ENCODE measurements around the gene RHEX. TPM values are rescaled to one million over a fixed set of nuclear protein-coding genes. Genes with fewer than 3 reads are reported as not detected.
A peak's percentile ranks its signal among the peaks of the same experiment; 100 is the strongest.

Gene RHEX
- total and polyA plus RNA-seq, 2 donors (not counting 1 experiment from before 2014, with no cell fraction given) = not detected

- TF ChIP-seq EZH2 (IDR thresholded peaks at IDR 0.05; ENCODE audit: low read length, missing control alignments) = no peak
- TF ChIP-seq, protein P1, sequence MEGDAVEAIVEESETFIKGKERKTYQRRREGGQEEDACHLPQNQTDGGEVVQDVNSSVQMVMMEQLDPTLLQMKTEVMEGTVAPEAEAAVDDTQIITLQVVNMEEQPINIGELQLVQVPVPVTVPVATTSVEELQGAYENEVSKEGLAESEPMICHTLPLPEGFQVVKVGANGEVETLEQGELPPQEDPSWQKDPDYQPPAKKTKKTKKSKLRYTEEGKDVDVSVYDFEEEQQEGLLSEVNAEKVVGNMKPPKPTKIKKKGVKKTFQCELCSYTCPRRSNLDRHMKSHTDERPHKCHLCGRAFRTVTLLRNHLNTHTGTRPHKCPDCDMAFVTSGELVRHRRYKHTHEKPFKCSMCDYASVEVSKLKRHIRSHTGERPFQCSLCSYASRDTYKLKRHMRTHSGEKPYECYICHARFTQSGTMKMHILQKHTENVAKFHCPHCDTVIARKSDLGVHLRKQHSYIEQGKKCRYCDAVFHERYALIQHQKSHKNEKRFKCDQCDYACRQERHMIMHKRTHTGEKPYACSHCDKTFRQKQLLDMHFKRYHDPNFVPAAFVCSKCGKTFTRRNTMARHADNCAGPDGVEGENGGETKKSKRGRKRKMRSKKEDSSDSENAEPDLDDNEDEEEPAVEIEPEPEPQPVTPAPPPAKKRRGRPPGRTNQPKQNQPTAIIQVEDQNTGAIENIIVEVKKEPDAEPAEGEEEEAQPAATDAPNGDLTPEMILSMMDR (conservative IDR thresholded peaks at IDR 0.05 in 1 of 2, IDR thresholded peaks at IDR 0.05 in 1 of 2; ENCODE audit: low read depth in 1 of 2, low read length in 2 of 2) = no peak
- Histone ChIP-seq H3K4me2 (ENCODE audit: extremely low read depth, insufficient read depth, low read length) (no peak overlapping the region), H3K9me3 (ENCODE audit: control insufficient read depth, insufficient read depth, low read depth, low read length) (no peaks in the 10 kb centered on the region), H3K4me3 (replicated peaks in 1 of 4; ENCODE audit: control extremely low read depth in 1 of 4, insufficient read depth in 1 of 4, low read depth in 3 of 4, low read length in 4 of 4) (no peak overlapping the region), H2AFZ (ENCODE audit: low read length) (no peak overlapping the region), H3K27ac (ENCODE audit: insufficient read depth, low read length) (no peak overlapping the region), H4K20me1 (ENCODE audit: control insufficient read depth, extremely low read depth, insufficient read depth, low read length) (no peaks in the 10 kb centered on the region), H3K27me3 (ENCODE audit: control insufficient read depth, insufficient read depth, low read length) (peaks cover 5% of the 10 kb centered on the region), H3K9ac (ENCODE audit: insufficient read depth, low read length) (no peak overlapping the region), H3K4me1 (ENCODE audit: control insufficient read depth, extremely low read depth, insufficient read depth, low read length) (no peaks in the 10 kb centered on the region), H3K79me2 (ENCODE audit: control insufficient read depth, insufficient read depth, low read length) (no peaks in the 10 kb centered on the region), H3K36me3 (ENCODE audit: control insufficient read depth, insufficient read depth, low read length) (no peaks in the 10 kb centered on the region)
- DNase-seq (ENCODE audit: low read depth in 2 of 2) = no peak
These were observed 17.8 kb downstream of the RHEX start for GRCh38 chr1:206070627-206071304.

GRCh38 chr1:206074839-206075238 is 21.9 kb downstream of the RHEX start:
- no peak overlapping the region for H3K4me3 ChIP-seq (replicated peaks in 1 of 4; ENCODE audit: control extremely low read depth in 1 of 4, insufficient read depth in 1 of 4, low read depth in 3 of 4, low read length in 4 of 4)
- H4K20me1 ChIP-seq (ENCODE audit: control insufficient read depth, extremely low read depth, insufficient read depth, low read length) = no peaks in the 10 kb centered on the region
- H3K4me2 ChIP-seq (ENCODE audit: extremely low read depth, insufficient read depth, low read length) = no peak overlapping the region
- no peak for TF ChIP-seq EZH2 (IDR thresholded peaks at IDR 0.05; ENCODE audit: low read length, missing control alignments)
- TF ChIP-seq, protein P1 (conservative IDR thresholded peaks at IDR 0.05 in 1 of 2, IDR thresholded peaks at IDR 0.05 in 1 of 2; ENCODE audit: low read depth in 1 of 2, low read length in 2 of 2) = no peak
- no peak for DNase-seq (ENCODE audit: low read depth in 2 of 2)
- no peaks in the 10 kb centered on the region for H3K36me3 ChIP-seq (ENCODE audit: control insufficient read depth, insufficient read depth, low read length)
- H2AFZ ChIP-seq (ENCODE audit: low read length) = no peak overlapping the region
- no peaks in the 10 kb centered on the region for H3K9me3 ChIP-seq (ENCODE audit: control insufficient read depth, insufficient read depth, low read depth, low read length)
- H3K9ac ChIP-seq (ENCODE audit: insufficient read depth, low read length) = no peak overlapping the region
- H3K4me1 ChIP-seq (ENCODE audit: control insufficient read depth, extremely low read depth, insufficient read depth, low read length) = no peaks in the 10 kb centered on the region
- H3K27me3 ChIP-seq (ENCODE audit: control insufficient read depth, insufficient read depth, low read length) = peaks cover 5% of the 10 kb centered on the region
- no peak overlapping the region for H3K27ac ChIP-seq (ENCODE audit: insufficient read depth, low read length)
- no peaks in the 10 kb centered on the region for H3K79me2 ChIP-seq (ENCODE audit: control insufficient read depth, insufficient read depth, low read length)

DNA sequence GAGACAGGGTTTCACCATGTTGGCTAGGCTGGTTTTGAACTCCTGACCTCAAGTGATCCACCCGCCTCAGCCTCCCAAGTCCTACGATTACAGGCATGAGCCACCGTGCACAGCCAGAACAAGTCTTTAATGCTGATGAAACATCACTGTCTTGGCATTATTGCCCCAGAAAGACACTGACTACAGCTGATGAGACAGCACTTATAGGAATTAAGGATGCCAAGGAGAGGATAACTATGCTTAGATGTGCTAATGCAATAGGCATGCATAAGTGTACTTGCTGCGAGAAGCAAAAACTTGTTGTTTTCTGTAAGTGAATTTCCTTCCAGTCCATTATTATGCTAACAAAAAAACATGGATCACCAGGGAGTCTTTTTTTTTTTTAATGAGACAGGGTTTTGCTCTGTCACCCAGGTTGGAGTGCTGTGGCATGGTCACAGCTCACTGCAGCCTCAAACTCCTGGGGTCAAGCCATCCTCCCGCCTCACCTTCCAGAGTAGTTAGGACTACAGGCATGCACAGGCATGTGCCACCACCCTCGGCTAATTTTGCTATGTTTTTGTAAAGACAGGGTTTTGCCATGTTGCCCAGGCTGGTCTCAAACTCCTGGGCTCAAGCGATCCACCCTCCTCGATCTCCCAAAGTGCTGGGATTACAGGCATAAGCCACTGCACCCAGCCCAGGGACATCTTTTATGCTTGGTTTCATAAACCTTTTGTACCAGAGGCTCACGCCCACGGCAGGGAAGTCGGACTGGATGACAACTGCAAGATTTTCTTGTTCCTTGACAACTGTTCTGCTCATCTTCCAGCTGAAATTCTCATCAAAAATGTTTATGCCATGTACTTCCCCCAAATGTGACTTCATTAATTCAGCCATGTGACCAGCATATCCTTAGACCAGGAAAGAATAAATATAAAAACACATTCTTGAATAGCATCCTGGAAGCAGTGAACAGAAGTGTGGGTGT is 23.1 kb downstream of the RHEX start:
- Histone ChIP-seq H3K9me3 (ENCODE audit: control insufficient read depth, insufficient read depth, low read depth, low read length) (no peaks in the 10 kb centered on the region), H4K20me1 (ENCODE audit: control insufficient read depth, extremely low read depth, insufficient read depth, low read length) (no peaks in the 10 kb centered on the region), H2AFZ (ENCODE audit: low read length) (no peak overlapping the region), H3K4me2 (ENCODE audit: extremely low read depth, insufficient read depth, low read length) (no peak overlapping the region), H3K27ac (ENCODE audit: insufficient read depth, low read length) (no peak overlapping the region), H3K27me3 (ENCODE audit: control insufficient read depth, insufficient read depth, low read length) (peaks cover 5% of the 10 kb centered on the region), H3K36me3 (ENCODE audit: control insufficient read depth, insufficient read depth, low read length) (no peaks in the 10 kb centered on the region), H3K79me2 (ENCODE audit: control insufficient read depth, insufficient read depth, low read length) (no peaks in the 10 kb centered on the region), H3K9ac (ENCODE audit: insufficient read depth, low read length) (no peak overlapping the region), H3K4me3 (replicated peaks in 1 of 4; ENCODE audit: control extremely low read depth in 1 of 4, insufficient read depth in 1 of 4, low read depth in 3 of 4, low read length in 4 of 4) (no peak overlapping the region), H3K4me1 (ENCODE audit: control insufficient read depth, extremely low read depth, insufficient read depth, low read length) (no peaks in the 10 kb centered on the region)
- peak in 1 of 2 donors; percentile 48 for DNase-seq (ENCODE audit: low read depth in 2 of 2)
- TF ChIP-seq EZH2 (IDR thresholded peaks at IDR 0.05; ENCODE audit: low read length, missing control alignments) = no peak
- TF ChIP-seq, protein P1 (conservative IDR thresholded peaks at IDR 0.05 in 1 of 2, IDR thresholded peaks at IDR 0.05 in 1 of 2; ENCODE audit: low read depth in 1 of 2, low read length in 2 of 2) = no peak
